Erythroblast (primary cell): ENCODE results near the gene AMBRA1.

Experiments
- GATA1 ChIP-seq: IDR thresholded peaks from 2 replicates; pipeline ENCODE4 v1.6.1; 2011; ENCODE audit warnings: low read depth, mild to moderate bottlenecking, control low read depth, low read length, moderate library complexity
- POLR2A ChIP-seq: IDR thresholded peaks from 2 replicates; pipeline ENCODE4 v1.6.1; 2011; ENCODE audit warnings: mild to moderate bottlenecking, low read length

GRCh38 chr11:46631676-46632075 lies 37.9 kb upstream of the AMBRA1 start:
- no peak for TF ChIP-seq POLR2A
- TF ChIP-seq GATA1 = no peak
